Naive thymus-derived CD4-positive, alpha-beta T cell (primary cell): Measurements from ENCODE around the gene UBAP2L. TPM values are rescaled to one million over a fixed set of nuclear protein-coding genes. Genes with fewer than 3 reads are reported as not detected.
"Not testable (repeated sequence)": the region's sequence is repeated elsewhere in the genome, so short reads cannot be mapped to it uniquely, and the experiment has no call there.

ENCODE experiments used
- ATAC-seq: fragments of 150-1000 bp; cut with Tn5 transposase; 2 replicates; pipeline ENCODE4 v1.10.0; 2021; ENCODE audit warnings: mild to moderate bottlenecking, moderate library complexity
- CTCF ChIA-PET: fragments of 350-600 bp; sonication (Branson Sonifier 250); formaldehyde crosslinking; loops from one replicate; lab custom pipeline; 2021; ENCODE audit warnings: antibody characterized with exemption; lab: Charles Lee
- POLR2A ChIA-PET: fragments of 350-600 bp; sonication (Branson Sonifier 250); formaldehyde crosslinking; loops from one replicate; lab custom pipeline; 2021; ENCODE audit warnings: antibody characterized with exemption, inconsistent platforms; lab: Charles Lee
- DNase-seq, 9 donors: peaks; one replicate each; pipeline versions ENCODE4 v3.0.0 to v3.0.0-alpha.2; 2020 to 2022; ENCODE audit warnings: mixed read lengths in 1 of 9
- H3K27ac ChIP-seq: one replicate; pipeline ENCODE4 v1.7.0; 2013; ENCODE audit warnings: mild to moderate bottlenecking, low read depth, low read length, moderate library complexity
- H3K27me3 ChIP-seq, 2 donors: one replicate each; pipeline ENCODE4 v1.7.0; 2013; ENCODE audit warnings: low read length in 2 of 2, mild to moderate bottlenecking in 2 of 2, moderate library complexity in 2 of 2; ENCODE audit not compliant: control insufficient read depth in 2 of 2, insufficient read depth in 2 of 2
- H3K36me3 ChIP-seq, 3 experiments: 1 replicate in 2 of 3; 2 replicates in 1 of 3; pipeline ENCODE4 v1.7.0; 2013; ENCODE audit warnings: low read length in 3 of 3, mild to moderate bottlenecking in 3 of 3, moderate library complexity in 1 of 3; ENCODE audit not compliant: insufficient read depth in 3 of 3, control insufficient read depth in 2 of 3
- H3K4me1 ChIP-seq, 2 donors: one replicate each; pipeline ENCODE4 v1.7.0; 2013; ENCODE audit warnings: low read length in 2 of 2, mild to moderate bottlenecking in 2 of 2, moderate library complexity in 1 of 2; ENCODE audit not compliant: control insufficient read depth in 2 of 2, insufficient read depth in 2 of 2
- H3K4me3 ChIP-seq: 2 replicates; pipeline ENCODE4 v1.7.0; 2013; ENCODE audit warnings: mild to moderate bottlenecking, low read length
- H3K9me3 ChIP-seq, 3 experiments: 1 replicate in 2 of 3; 2 replicates in 1 of 3; pipeline ENCODE4 v1.7.0; 2013; ENCODE audit warnings: low read length in 3 of 3; ENCODE audit not compliant: control insufficient read depth in 2 of 3
- H3K27ac Mint-ChIP-seq, 9 donors: one replicate each; pipeline ENCODE4 v1.8.0; 2020 to 2022; ENCODE audit warnings: mixed read lengths in 9 of 9, mild to moderate bottlenecking in 8 of 9, moderate library complexity in 5 of 9, inconsistent platforms in 2 of 9
- H3K27me3 Mint-ChIP-seq, 5 donors: one replicate each; pipeline ENCODE4 v1.8.0; 2021 to 2022; ENCODE audit warnings: mixed read lengths in 5 of 5, mild to moderate bottlenecking in 1 of 5
- H3K36me3 Mint-ChIP-seq, 5 donors: one replicate each; pipeline ENCODE4 v1.8.0; 2020 to 2022; ENCODE audit warnings: mixed read lengths in 5 of 5, mild to moderate bottlenecking in 3 of 5, inconsistent platforms in 1 of 5
- H3K4me1 Mint-ChIP-seq, 7 donors: one replicate each; pipeline ENCODE4 v1.8.0; 2020 to 2022; ENCODE audit warnings: mixed read lengths in 7 of 7, mild to moderate bottlenecking in 3 of 7, inconsistent platforms in 1 of 7
- H3K4me3 Mint-ChIP-seq, 10 donors: one replicate each; pipeline ENCODE4 v1.8.0; 2020 to 2022; ENCODE audit warnings: mild to moderate bottlenecking in 10 of 10, mixed read lengths in 10 of 10, moderate library complexity in 6 of 10, inconsistent platforms in 2 of 10
- H3K9me3 Mint-ChIP-seq, 11 donors: one replicate each; pipeline ENCODE4 v1.8.0; 2020 to 2022; ENCODE audit warnings: mixed read lengths in 11 of 11, mild to moderate bottlenecking in 4 of 11, inconsistent platforms in 1 of 11, moderate library complexity in 1 of 11
- intact Hi-C, 2 donors: fragments of 100-400 bp; cut with micrococcal nuclease; formaldehyde crosslinking; loops; one replicate each; pipeline ENCODE4 v1.15.1; 2023
- microRNA-seq: library from miRNA; unstranded; fragments of <30 nt; microRNA quantifications from one replicate; pipeline ENCODE4 v1.2.0, GENCODE V29; 2022; ENCODE audit warnings: borderline microRNAs expressed
- polyA plus RNA-seq, 2 donors: library from polyadenylated mRNA; unstranded; fragments of 300-500 nt; fragmentation: Illumina TruSeq; gene quantifications; one replicate each; pipeline ENCODE4 v1.2.3, GENCODE V29; 2021
- total RNA-seq, 6 experiments: library from RNA in 5 of 6; stranded (reverse) in 5 of 6; gene quantifications; 1 replicate in 5 of 6; 2 replicates in 1 of 6; pipeline ENCODE4 v1.2.3 and lab custom pipeline; 2021 to 2026

UBAP2L gene
- total and polyA plus RNA-seq, 7 experiments from 2014 or later: 49.4 to 235 (median 186) TPM

DNA sequence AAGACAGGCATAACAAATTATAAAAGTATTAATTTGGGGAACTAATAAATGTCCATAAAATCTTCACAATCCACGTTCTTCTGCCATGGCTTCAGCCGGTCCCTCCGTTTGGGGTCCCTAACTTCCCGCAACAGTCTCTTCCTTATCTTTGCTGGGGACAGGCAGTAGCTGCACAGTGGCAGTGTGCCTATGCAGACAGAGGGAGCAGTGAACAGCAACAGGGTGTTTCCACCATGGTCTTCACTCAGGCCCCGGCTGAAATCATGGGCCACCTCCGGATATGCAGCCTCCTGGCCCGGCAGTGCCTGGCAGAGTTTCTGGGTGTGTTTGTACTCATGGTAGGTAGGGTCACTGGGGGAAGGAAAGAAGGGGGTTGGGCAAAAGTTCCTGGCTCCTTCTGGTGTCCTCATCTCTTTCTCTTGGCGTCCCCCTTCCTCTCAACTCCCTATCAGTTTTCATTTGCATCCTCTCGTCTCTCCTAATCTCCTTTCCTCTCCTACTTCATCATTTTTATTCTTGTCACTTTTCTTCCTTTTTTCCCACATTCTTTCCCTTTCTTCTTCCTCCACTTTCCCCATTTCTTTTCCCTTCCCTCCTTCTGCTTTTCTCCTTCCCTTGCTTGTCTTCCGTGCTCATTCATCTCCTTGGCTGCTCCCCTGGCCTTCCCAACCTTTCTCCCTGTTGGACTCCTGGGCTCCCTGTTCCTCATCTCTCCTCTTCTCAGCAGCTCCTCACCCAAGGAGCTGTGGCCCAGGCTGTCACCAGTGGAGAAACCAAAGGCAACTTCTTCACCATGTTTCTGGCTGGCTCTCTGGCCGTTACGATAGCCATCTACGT lies 91.7 kb downstream of the UBAP2L start:
- CTCF ChIA-PET, H3K4me1 ChIP-seq, H3K36me3 Mint-ChIP-seq, H3K4me3 ChIP-seq, H3K27ac ChIP-seq, intact Hi-C loops, ATAC-seq, H3K27me3 Mint-ChIP-seq, POLR2A ChIA-PET, H3K36me3 ChIP-seq, H3K27ac Mint-ChIP-seq, H3K4me3 Mint-ChIP-seq, DNase-seq, H3K9me3 ChIP-seq, H3K27me3 ChIP-seq: not testable (repeated sequence)
- H3K4me1 Mint-ChIP-seq: peaks cover 0 to 11% (median 0%) of the 10 kb centered on the region in 7 donors
- H3K9me3 Mint-ChIP-seq: peaks cover 0 to 12% (median 0%) of the 10 kb centered on the region in 11 donors

DNA sequence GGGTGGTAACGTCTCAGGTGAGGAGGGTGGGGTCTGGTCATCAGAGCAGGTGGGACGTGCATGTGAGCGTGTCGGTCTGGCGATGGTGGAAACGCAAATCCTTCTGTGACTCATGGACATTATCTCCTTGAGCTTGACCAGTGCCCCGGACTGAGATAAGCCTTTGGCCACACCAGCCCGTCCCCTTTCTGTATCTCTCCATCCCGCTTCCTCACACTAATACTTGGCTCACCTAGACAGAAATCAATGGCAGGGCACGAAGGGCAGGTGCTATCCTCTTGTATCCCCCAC lies 92.3 kb downstream of the UBAP2L start:
- no peak for DNase-seq
- H3K4me1 Mint-ChIP-seq: peaks cover 0 to 6% (median 0%) of the 10 kb centered on the region in 7 donors
- Histone ChIP-seq H3K4me1 (no peaks in the 10 kb centered on the region), H3K36me3 (no peaks in the 10 kb centered on the region), H3K27me3 (no peaks in the 10 kb centered on the region), H3K27ac (no peak overlapping the region), H3K9me3 (no peaks in the 10 kb centered on the region), H3K4me3 (no peak overlapping the region)
- ChIA-PET POLR2A (no interaction called here), CTCF (no interaction called here)
- H3K9me3 Mint-ChIP-seq: peaks cover 0 to 18% (median 0%) of the 10 kb centered on the region in 11 donors
- no peak overlapping the region for H3K27ac Mint-ChIP-seq
- H3K27me3 Mint-ChIP-seq: peaks cover 0 to 11% (median 0%) of the 10 kb centered on the region in 5 donors
- intact Hi-C loops: no loop called here
- no peak overlapping the region for H3K4me3 Mint-ChIP-seq
- peaks cover 0 to 1% (median 0%) of the 10 kb centered on the region in 5 donors for H3K36me3 Mint-ChIP-seq
- no peak for ATAC-seq

DNA sequence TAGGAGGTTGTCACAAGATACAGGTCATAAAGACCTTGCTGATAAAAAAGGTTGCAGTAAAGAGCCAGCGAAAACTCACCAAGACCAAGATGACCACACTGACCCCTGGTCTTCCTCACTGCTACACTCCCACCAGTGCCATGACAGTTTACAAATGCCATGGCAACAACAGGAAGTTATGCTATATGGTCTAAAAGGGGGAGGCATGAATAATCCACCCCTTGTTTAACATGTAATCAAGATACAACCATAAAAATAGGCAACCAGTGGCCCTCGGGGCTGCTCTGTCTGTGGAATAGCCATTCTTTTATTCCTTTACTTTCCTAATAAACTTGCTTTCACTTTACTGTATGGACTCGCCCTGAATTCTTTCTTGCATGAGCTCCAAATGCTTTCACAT lies 93.5 kb downstream of the UBAP2L start:
- H3K36me3 Mint-ChIP-seq, H3K27ac ChIP-seq, H3K36me3 ChIP-seq, H3K4me1 ChIP-seq, CTCF ChIA-PET, H3K4me3 ChIP-seq, intact Hi-C loops, H3K9me3 ChIP-seq, POLR2A ChIA-PET, H3K4me3 Mint-ChIP-seq, H3K4me1 Mint-ChIP-seq, H3K27ac Mint-ChIP-seq, DNase-seq, ATAC-seq, H3K27me3 ChIP-seq: not testable (repeated sequence)
- H3K27me3 Mint-ChIP-seq: peaks cover 0 to 15% (median 0%) of the 10 kb centered on the region in 5 donors
- peaks cover 0 to 22% (median 3%) of the 10 kb centered on the region in 11 donors for H3K9me3 Mint-ChIP-seq

DNA sequence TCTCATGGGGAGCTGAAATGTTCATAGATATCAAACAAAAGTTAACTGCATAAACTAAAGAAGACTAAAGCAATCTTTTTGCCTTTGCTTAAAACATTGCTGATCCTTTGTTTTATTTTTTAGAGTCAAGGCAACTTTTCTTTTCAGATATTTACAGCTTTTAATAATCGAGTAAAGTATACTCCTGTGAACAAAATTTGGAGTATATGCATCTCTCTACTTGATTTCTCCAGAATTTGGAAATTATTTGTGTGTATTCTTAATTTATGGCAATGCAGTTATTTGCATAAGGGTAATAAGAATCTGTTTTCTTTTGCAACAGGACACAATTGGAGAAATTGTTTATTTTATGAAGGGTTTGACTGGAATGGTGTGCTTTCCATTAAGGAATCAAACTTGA lies 95.9 kb downstream of the UBAP2L start:
- peaks cover 0 to 26% (median 0%) of the 10 kb centered on the region in 5 donors for H3K27me3 Mint-ChIP-seq
- intact Hi-C loops: no loop called here
- H3K4me1 Mint-ChIP-seq: peaks cover 0 to 4% (median 0%) of the 10 kb centered on the region in 7 donors
- no peak overlapping the region for H3K27ac ChIP-seq
- no peaks in the 10 kb centered on the region for H3K4me1 ChIP-seq
- no peak overlapping the region for H3K4me3 ChIP-seq
- no peak overlapping the region for H3K27ac Mint-ChIP-seq
- CTCF ChIA-PET: no interaction called here
- H3K36me3 Mint-ChIP-seq: no peaks in the 10 kb centered on the region
- no peak for DNase-seq
- no peaks in the 10 kb centered on the region for H3K9me3 ChIP-seq
- POLR2A ChIA-PET: no interaction called here
- ATAC-seq: no peak
- H3K4me3 Mint-ChIP-seq: no peak overlapping the region
- H3K36me3 ChIP-seq: no peaks in the 10 kb centered on the region
- peaks cover 0 to 22% (median 3%) of the 10 kb centered on the region in 11 donors for H3K9me3 Mint-ChIP-seq
- no peaks in the 10 kb centered on the region for H3K27me3 ChIP-seq

DNA sequence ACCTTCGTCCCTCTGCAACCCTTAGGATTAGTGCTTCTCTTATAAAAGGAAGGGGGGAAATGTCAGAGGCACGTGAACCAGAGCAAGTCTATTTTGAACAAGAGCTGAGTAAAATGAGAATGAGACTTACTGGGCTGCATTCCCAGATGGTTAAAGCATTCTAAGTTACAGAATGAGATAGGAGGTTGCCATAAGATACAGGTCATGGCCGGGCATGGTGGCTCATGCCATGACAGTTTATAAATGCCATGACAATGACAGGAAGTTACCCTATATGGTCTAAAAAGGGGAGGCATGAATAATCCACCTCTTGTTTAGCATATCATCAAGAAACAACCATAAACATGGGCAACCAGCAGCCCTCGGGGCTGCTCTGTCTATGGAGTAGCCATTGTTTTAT lies 97.6 kb downstream of the UBAP2L start:
- POLR2A ChIA-PET: no interaction called here
- ATAC-seq: no peak
- no peak overlapping the region for H3K4me3 Mint-ChIP-seq

More for the DNA sequence above, 97.6 kb downstream of the UBAP2L start:
- no peaks in the 10 kb centered on the region for H3K9me3 ChIP-seq
- Mint-ChIP-seq H3K36me3 (no peaks in the 10 kb centered on the region), H3K27me3 (peaks cover 0 to 39% (median 0%) of the 10 kb centered on the region in 5 donors), H3K9me3 (peaks cover 0 to 22% (median 3%) of the 10 kb centered on the region in 11 donors), H3K4me1 (peaks cover 0 to 4% (median 0%) of the 10 kb centered on the region in 7 donors), H3K27ac (no peak overlapping the region)
- no peaks in the 10 kb centered on the region for H3K36me3 ChIP-seq
- CTCF ChIA-PET: no interaction called here
- H3K27ac ChIP-seq: no peak overlapping the region
- no peak overlapping the region for H3K4me3 ChIP-seq
- no peaks in the 10 kb centered on the region for H3K27me3 ChIP-seq
- no peaks in the 10 kb centered on the region for H3K4me1 ChIP-seq
- intact Hi-C loops: no loop called here
- DNase-seq: no peak

Small RNA genes within 50 kb of the gene (microRNA-seq; reads per million reads assigned to microRNA genes)
- 23.3 reads per million, percentile 34 among the genes with 10 or more reads in this experiment for gene MIR190B

Other genes with a start within 250 kb of the UBAP2L start
- 100 to 1,000 TPM in 3 of 5 experiments, 10 to 100 TPM in 2; 78.4 to 134 (median 104) TPM for gene JTB, start 243.3 kb upstream of the UBAP2L start, total RNA-seq
- gene JTB, start 243.3 kb upstream of the UBAP2L start, polyA plus RNA-seq: 100 to 1,000 TPM; 294 to 319 TPM
- gene RAB13, start 234.6 kb upstream of the UBAP2L start, total RNA-seq: 1 to 10 TPM in 2 of 5 experiments, under 1 TPM in 2, not detected in 1; 0.45 to 2.2 (median 1.4) TPM
- gene RAB13, start 234.6 kb upstream of the UBAP2L start, polyA plus RNA-seq: not detected
- 1,000 to 10,000 TPM; 2,313 to 8,530 (median 5,699) TPM for gene RPS27, start 230.2 kb upstream of the UBAP2L start, total RNA-seq
- over 10,000 TPM; 24,536 to 29,571 TPM for gene RPS27, start 230.2 kb upstream of the UBAP2L start, polyA plus RNA-seq
- under 1 TPM in 4 of 5 experiments, not detected in 1; 0.11 to 0.16 (median 0.15) TPM for gene NUP210L, start 65.9 kb upstream of the UBAP2L start, total RNA-seq
- not detected for gene NUP210L, start 65.9 kb upstream of the UBAP2L start, polyA plus RNA-seq
- gene TPM3, start 28.9 kb upstream of the UBAP2L start, total RNA-seq: 100 to 1,000 TPM; 264 to 688 (median 281) TPM
- 100 to 1,000 TPM; 653 to 718 TPM for gene TPM3, start 28.9 kb upstream of the UBAP2L start, polyA plus RNA-seq
- not detected for gene CFAP141, start 14.6 kb upstream of the UBAP2L start, total RNA-seq
- not detected for gene CFAP141, start 14.6 kb upstream of the UBAP2L start, polyA plus RNA-seq
- 100 to 1,000 TPM in 3 of 5 experiments, 10 to 100 TPM in 2; 71.9 to 111 (median 104) TPM for gene HAX1, start 51.7 kb downstream of the UBAP2L start, total RNA-seq
- gene HAX1, start 51.7 kb downstream of the UBAP2L start, polyA plus RNA-seq: 100 to 1,000 TPM; 198 to 201 TPM
- under 1 TPM in 1 of 5 experiments, not detected in 4; 0.59 TPM for gene AQP10, start 100.1 kb downstream of the UBAP2L start, total RNA-seq
- gene AQP10, start 100.1 kb downstream of the UBAP2L start, polyA plus RNA-seq: not detected
- gene ATP8B2, start 104.6 kb downstream of the UBAP2L start, total RNA-seq: 100 to 1,000 TPM; 105 to 130 (median 117) TPM
- 10 to 100 TPM; 49.2 to 89.4 TPM for gene ATP8B2, start 104.6 kb downstream of the UBAP2L start, polyA plus RNA-seq
- 10 to 100 TPM in 4 of 5 experiments, 1 to 10 TPM in 1; 5.2 to 91.6 (median 85.6) TPM for gene IL6R, start 184.4 kb downstream of the UBAP2L start, total RNA-seq
- gene IL6R, start 184.4 kb downstream of the UBAP2L start, polyA plus RNA-seq: 10 to 100 TPM; 55.1 to 66.3 TPM